Common myeloid progenitor, CD34-positive (primary cell): ENCODE data around the gene PRR23E.

Experiments used
- CTCF ChIA-PET: fragments of 350-600 bp; sonication (Branson Sonifier 250); formaldehyde crosslinking; loops from one replicate; lab custom pipeline; 2021; ENCODE audit warnings: antibody characterized with exemption; lab: Charles Lee
- POLR2A ChIA-PET: fragments of 350-600 bp; sonication (Branson Sonifier 250); formaldehyde crosslinking; loops from one replicate; lab custom pipeline; 2021; ENCODE audit warnings: antibody characterized with exemption; lab: Charles Lee
- DNase-seq, 3 donors: peaks; one replicate each; pipeline versions ENCODE4 v3.0.0 to v3.0.0-alpha.2; 2013
- H3K27ac ChIP-seq, 2 experiments: 1 replicate in 1 of 2; 2 replicates in 1 of 2; pipeline ENCODE4 v1.7.0; 2013; ENCODE audit warnings: inconsistent platforms in 2 of 2, low read length in 2 of 2, mild to moderate bottlenecking in 2 of 2, low read depth in 1 of 2, moderate library complexity in 1 of 2; ENCODE audit not compliant: severe bottlenecking in 2 of 2, insufficient read depth in 1 of 2, poor library complexity in 1 of 2
- H3K27me3 ChIP-seq, 5 experiments: replicated peaks in 2 of 5; 1 replicate in 3 of 5; 2 replicates in 2 of 5; pipeline versions ENCODE4 v1.6.1 to v1.7.0; 2013; ENCODE audit warnings: low read length in 4 of 5, mild to moderate bottlenecking in 2 of 5, moderate library complexity in 2 of 5, inconsistent platforms in 1 of 5; ENCODE audit not compliant: insufficient read depth in 5 of 5, control insufficient read depth in 4 of 5
- H3K36me3 ChIP-seq, 4 experiments: 1 replicate in 2 of 4; 2 replicates in 2 of 4; pipeline versions ENCODE4 v1.6.1 to v1.7.0; 2013; ENCODE audit warnings: low read length in 3 of 4, control low read depth in 1 of 4, mild to moderate bottlenecking in 1 of 4; ENCODE audit not compliant: control insufficient read depth in 4 of 4, insufficient read depth in 4 of 4
- H3K4me1 ChIP-seq, 4 experiments: 1 replicate in 3 of 4; 2 replicates in 1 of 4; pipeline versions ENCODE4 v1.6.1 to v1.7.1; 2013; ENCODE audit warnings: low read length in 3 of 4, mild to moderate bottlenecking in 3 of 4, control low read depth in 1 of 4, inconsistent platforms in 1 of 4, moderate library complexity in 1 of 4; ENCODE audit not compliant: control insufficient read depth in 4 of 4, insufficient read depth in 4 of 4; ENCODE audit errors: control extremely low read depth in 1 of 4
- H3K4me3 ChIP-seq, 7 experiments: 1 replicate in 4 of 7; 2 replicates in 3 of 7; pipeline versions ENCODE4 v1.5.1 to v1.7.0; 2013; ENCODE audit warnings: mild to moderate bottlenecking in 7 of 7, low read length in 6 of 7, moderate library complexity in 6 of 7, inconsistent platforms in 2 of 7, low read depth in 2 of 7, control low read depth in 1 of 7; ENCODE audit not compliant: insufficient read depth in 4 of 7, control insufficient read depth in 1 of 7; ENCODE audit errors: extremely low read depth in 1 of 7
- H3K9me3 ChIP-seq, 5 experiments: 1 replicate in 4 of 5; 2 replicates in 1 of 5; pipeline versions ENCODE4 v1.6.1 to v1.7.1; 2013; ENCODE audit warnings: low read length in 4 of 5, mild to moderate bottlenecking in 2 of 5, inconsistent platforms in 1 of 5, low read depth in 1 of 5, moderate library complexity in 1 of 5; ENCODE audit not compliant: control insufficient read depth in 4 of 5, insufficient read depth in 2 of 5; ENCODE audit errors: control extremely low read depth in 1 of 5
- WGBS: methylation state at CpG from one replicate; pipeline ENCODE4 v1.1.5; 2013; ENCODE audit not compliant: insufficient coverage; 5-methylcytosine and 5-hydroxymethylcytosine counted together

PRR23E gene

DNA sequence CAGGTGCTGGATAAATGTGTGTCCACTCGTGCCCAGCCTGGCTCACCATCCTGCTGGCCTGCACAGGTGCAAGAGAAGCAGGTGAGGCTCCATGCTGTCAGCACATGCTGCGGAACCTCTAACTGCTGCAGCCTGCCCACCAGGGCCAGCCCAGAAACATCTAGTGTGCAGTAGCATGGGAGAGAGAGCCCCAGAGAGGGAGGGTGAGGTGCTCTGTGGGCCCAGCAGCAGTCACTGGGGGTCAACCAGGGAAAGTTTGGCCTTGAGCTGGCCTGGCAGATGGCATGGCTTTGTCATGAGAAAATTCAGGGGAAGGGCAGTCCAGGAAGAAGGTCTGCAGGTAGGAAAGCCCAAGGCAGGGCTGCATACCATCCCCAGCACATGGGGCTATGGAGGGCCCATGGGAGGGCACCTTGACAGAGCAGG, 18.2 kb upstream of the PRR23E start:
- POLR2A ChIA-PET: no interaction called here
- Histone ChIP-seq H3K4me1 (peaks cover 0 to 5% (median 4%) of the 10 kb centered on the region in 4 experiments), H3K36me3 (no peaks in the 10 kb centered on the region), H3K9me3 (peaks cover 0 to 4% (median 0%) of the 10 kb centered on the region in 5 experiments), H3K4me3 (no peak overlapping the region), H3K27me3 (peaks cover 0 to 53% (median 10%) of the 10 kb centered on the region in 5 experiments), H3K27ac (no peak overlapping the region)
- CTCF ChIA-PET: no interaction called here
- WGBS: 100% methylated on average over 2 of the region's 2 CpGs
- no peak for DNase-seq

GRCh38 chr3:127175272-127175671, 17.7 kb upstream of the PRR23E start:
- no peaks in the 10 kb centered on the region for H3K36me3 ChIP-seq
- CTCF ChIA-PET: no interaction called here
- peaks cover 0 to 5% (median 4%) of the 10 kb centered on the region in 4 experiments for H3K4me1 ChIP-seq
- peaks cover 0 to 51% (median 9%) of the 10 kb centered on the region in 5 experiments for H3K27me3 ChIP-seq
- no peak for DNase-seq
- no peak overlapping the region for H3K27ac ChIP-seq
- WGBS: 95% methylated on average over 11 of the region's 11 CpGs
- peaks cover 0 to 4% (median 0%) of the 10 kb centered on the region in 5 experiments for H3K9me3 ChIP-seq
- no peak overlapping the region for H3K4me3 ChIP-seq
- POLR2A ChIA-PET: no interaction called here

DNA sequence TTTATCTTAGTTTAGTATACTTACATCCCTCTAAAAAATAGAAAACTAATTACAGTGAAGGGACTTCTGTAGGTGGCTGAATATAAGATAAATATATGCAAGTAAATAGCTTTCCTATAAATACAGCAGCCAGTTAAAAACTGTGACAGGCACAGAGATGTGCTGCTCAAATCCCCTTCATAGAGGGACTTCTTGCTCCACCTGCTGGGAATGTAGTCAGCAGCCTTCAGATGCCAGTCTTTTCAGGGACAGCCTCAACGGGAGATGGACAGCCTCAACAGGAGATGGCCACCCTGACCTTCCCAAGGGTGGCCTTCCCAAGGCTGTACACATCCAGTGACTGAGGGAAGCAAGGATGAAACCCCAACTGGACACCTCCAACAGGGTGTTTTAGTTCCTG, 15.7 kb upstream of the PRR23E start:
- H3K4me3 ChIP-seq: no peak overlapping the region
- WGBS: 100% methylated on average over 1 of the region's 1 CpG
- H3K36me3 ChIP-seq: no peaks in the 10 kb centered on the region
- H3K27me3 ChIP-seq: peaks cover 0 to 32% (median 7%) of the 10 kb centered on the region in 5 experiments
- peaks cover 0 to 5% (median 4%) of the 10 kb centered on the region in 4 experiments for H3K4me1 ChIP-seq
- no peak overlapping the region for H3K27ac ChIP-seq
- DNase-seq: no peak
- peaks cover 0 to 4% (median 0%) of the 10 kb centered on the region in 5 experiments for H3K9me3 ChIP-seq
- ChIA-PET CTCF (no interaction called here), POLR2A (no interaction called here)

- 50% methylated on average over 2 of the region's 6 CpGs for WGBS
- Histone ChIP-seq H3K27me3 (peaks cover 0 to 9% (median 0%) of the 10 kb centered on the region in 5 experiments), H3K27ac (no peak overlapping the region), H3K4me3 (no peak overlapping the region), H3K9me3 (peaks cover 0 to 4% (median 0%) of the 10 kb centered on the region in 5 experiments), H3K4me1 (no peaks in the 10 kb centered on the region), H3K36me3 (no peaks in the 10 kb centered on the region)
- ChIA-PET POLR2A (no interaction called here), CTCF (no interaction called here)
- DNase-seq: no peak
Observed at GRCh38 chr3:127180859-127181258, 12.1 kb upstream of the PRR23E start.

GRCh38 chr3:127182431-127182830, 10.5 kb upstream of the PRR23E start:
- Histone ChIP-seq H3K27me3 (peaks cover 0 to 9% (median 0%) of the 10 kb centered on the region in 5 experiments), H3K27ac (no peak overlapping the region), H3K4me1 (no peaks in the 10 kb centered on the region), H3K4me3 (no peak overlapping the region), H3K9me3 (peaks cover 0 to under 1% (median 0%) of the 10 kb centered on the region in 5 experiments), H3K36me3 (no peaks in the 10 kb centered on the region)
- 87% methylated on average over 5 of the region's 7 CpGs for WGBS
- no peak for DNase-seq
- CTCF ChIA-PET: no interaction called here
- POLR2A ChIA-PET: no interaction called here

DNA sequence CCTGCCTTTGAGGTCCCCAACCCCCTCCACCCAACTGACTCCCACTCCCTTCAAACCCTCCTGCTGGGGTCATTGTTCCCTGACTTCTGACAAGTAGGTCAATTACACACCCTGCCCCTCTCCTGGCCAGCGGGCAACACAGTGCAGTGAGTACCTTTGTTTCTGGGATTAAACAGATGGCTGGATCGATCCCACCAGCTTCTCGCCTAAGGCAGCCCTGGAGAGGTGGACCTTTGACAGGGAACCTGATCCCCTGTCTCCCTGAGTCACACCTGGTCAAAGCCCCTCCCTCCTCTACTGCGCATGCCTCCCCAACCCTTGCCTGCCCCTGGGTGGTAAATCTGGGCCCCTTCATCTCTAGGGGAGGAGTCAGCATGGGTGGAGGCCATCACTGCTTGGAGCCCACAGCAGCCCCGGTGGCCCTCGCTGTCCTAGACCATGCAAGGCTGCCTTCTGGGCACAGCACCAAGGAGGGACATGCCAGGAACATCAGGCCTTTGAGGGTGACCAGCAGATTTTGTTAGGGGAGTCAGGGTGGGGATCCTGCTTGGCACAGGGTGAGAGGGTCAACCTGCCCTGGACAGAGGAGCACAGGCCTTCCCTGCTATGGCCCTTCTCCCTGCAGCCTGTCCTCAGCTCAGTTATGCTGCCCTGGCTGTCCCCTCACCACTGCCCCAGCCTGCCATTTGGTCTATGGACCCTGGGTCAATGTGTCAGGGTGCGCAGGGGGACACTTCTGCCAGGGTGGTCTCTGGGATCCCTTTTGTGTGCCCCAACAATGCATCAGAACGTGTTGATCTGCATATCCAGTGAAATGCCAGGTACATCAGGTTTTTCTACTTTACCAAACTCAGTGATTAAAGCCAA, 9.8 kb upstream of the PRR23E start:
- no peak for DNase-seq
- H3K4me3 ChIP-seq: no peak overlapping the region
- 88% methylated on average over 6 of the region's 8 CpGs for WGBS
- H3K27me3 ChIP-seq: peaks cover 0 to 9% (median 0%) of the 10 kb centered on the region in 5 experiments
- H3K4me1 ChIP-seq: no peaks in the 10 kb centered on the region
- H3K36me3 ChIP-seq: no peaks in the 10 kb centered on the region
- ChIA-PET CTCF (no interaction called here), POLR2A (no interaction called here)
- H3K9me3 ChIP-seq: no peaks in the 10 kb centered on the region
- no peak overlapping the region for H3K27ac ChIP-seq
